GM10266 (cell line): ENCODE measurements around the gene CCSER1.
"Not testable (repeated sequence)": the region's sequence is repeated elsewhere in the genome, so short reads cannot be mapped to it uniquely, and the experiment has no call there.

ENCODE experiments used
- DNase-seq: peaks from one replicate; pipeline ENCODE4 v3.0.0; 2012; ENCODE audit errors: extremely low spot score
- CTCF ChIP-seq: IDR thresholded peaks from 2 replicates; pipeline ENCODE4 v1.5.1; 2012; ENCODE audit warnings: mild to moderate bottlenecking, low read depth; ENCODE audit not compliant: control insufficient read depth, insufficient read depth; ENCODE audit errors: missing control alignments

CCSER1 gene

DNA sequence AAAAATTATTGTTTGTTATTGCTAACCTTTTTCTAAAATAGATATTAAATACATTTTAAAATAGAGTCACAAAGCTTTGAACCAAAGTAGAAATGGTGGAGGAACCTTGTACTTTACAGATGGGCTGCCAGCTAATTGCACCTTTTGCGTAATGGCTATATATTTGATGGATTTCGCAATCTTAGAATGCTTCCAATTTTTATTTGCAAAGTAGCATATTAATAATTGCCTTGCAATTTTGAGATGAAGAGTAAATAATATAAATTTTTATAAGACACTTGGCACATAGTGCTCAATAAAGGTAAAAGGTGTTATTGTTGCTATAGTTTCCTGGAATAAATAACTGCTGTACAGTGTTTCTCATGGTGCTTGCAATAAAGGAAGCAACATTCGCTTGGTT, 533.5 kb downstream of the CCSER1 start:
- no peak for TF ChIP-seq CTCF
- no peak for DNase-seq

DNA sequence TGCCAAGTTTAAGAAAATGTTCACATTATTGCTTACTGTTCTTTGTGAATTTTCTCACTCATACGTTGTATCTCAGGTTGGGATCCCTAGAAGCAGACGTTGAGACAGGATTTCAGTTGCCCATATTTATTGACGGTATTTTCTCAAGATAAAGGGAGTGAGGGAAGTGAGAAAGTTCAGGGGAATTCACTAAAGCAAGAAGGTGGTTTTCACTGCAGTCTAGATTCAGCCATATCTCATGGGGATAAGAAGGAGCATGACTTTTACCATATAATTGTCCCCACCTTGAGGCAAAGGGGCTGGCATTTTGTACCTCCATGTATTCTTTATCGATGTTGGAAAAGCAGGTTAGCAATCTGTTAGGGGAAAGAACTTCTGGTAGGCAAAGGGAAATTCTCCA, 543.0 kb downstream of the CCSER1 start:
- no peak for TF ChIP-seq CTCF
- no peak for DNase-seq

GRCh38 chr4:90689739-90690138, 562.5 kb downstream of the CCSER1 start:
- TF ChIP-seq CTCF: no peak
- DNase-seq: no peak

DNA sequence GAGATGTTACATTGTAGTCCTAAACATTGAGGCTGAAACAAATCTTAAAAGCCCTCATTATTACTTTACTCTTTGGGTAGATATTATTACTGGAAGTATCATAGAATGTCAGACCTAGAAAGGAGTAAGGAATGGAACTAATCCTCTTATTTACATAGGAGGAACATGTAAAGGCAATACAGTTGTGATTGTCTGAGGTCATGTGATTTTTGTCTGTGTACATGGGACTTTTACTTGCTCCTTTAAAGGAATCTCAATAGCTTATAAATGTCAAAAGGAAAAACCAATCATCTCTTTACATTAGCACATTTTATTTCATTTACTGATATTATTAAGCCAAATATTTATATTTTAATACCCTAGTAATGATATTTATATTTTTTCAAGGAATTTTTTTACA, 568.2 kb downstream of the CCSER1 start:
- DNase-seq: no peak
- no peak for TF ChIP-seq CTCF

GRCh38 chr4:90705501-90705900, 578.3 kb downstream of the CCSER1 start:
- not testable (repeated sequence) for DNase-seq

- no peak for DNase-seq
- no peak for TF ChIP-seq CTCF
Observed at GRCh38 chr4:90715242-90715641, 588.0 kb downstream of the CCSER1 start.

GRCh38 chr4:90718931-90719330, 591.7 kb downstream of the CCSER1 start:
- no peak for DNase-seq
- no peak for TF ChIP-seq CTCF

DNA sequence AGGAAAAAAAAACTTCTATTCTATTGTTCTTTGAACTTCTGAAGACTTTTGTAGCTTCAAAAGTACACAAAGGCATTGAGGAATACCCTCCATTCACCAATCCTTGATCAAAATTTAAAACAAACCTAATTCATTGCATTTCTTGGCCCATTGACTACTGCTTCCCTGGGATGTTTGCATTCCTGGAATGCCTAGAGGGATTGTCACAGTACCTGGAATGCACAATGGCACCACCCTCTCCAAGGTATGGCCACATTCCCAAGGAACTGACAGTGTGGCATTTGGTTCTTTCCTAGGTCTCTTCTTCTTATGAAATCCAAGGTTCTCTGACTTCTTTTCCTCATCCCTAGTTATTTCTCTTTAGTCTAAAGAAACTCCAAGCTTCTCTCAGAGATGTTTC, 600.7 kb downstream of the CCSER1 start:
- no peak for TF ChIP-seq CTCF
- no peak for DNase-seq
